Measurements from ENCODE around the gene OPA3. TPM values are rescaled to one million over a fixed set of nuclear protein-coding genes. Genes with fewer than 3 reads are reported as not detected.

OPA3 gene
- total RNA-seq (2022; extraction: Qiagen RNA extraction; ENCODE audit: low read depth), result 12.6 to 17.5 TPM (median 17.0 TPM) in 5 replicates

GRCh38 chr19:45584332-45585157 is at the start of gene OPA3:
Gene OPA3 (minus strand): TSS chr19:45584802. CDS start chr19:45584764, 38 bp downstream.

GRCh38 chr19:45601524-45602374 is 17.1 kb upstream of the OPA3 start, which contains the start of gene GPR4:
Gene GPR4 (minus strand): TSS chr19:45602212. CDS start chr19:45591866, 10,346 bp downstream.

GRCh38 chr19:45506989-45507871 is 77.4 kb downstream of the OPA3 start, which contains the start of gene VASP:
Gene VASP (plus strand): TSS chr19:45507479. CDS start chr19:45507772, 293 bp downstream.

GRCh38 chr19:45498411-45499195 is 86.0 kb downstream of the OPA3 start, which contains the start of gene PPM1N:
Gene PPM1N (plus strand): TSS chr19:45498443. CDS start chr19:45498473, 30 bp downstream.

Other genes with a start within 250 kb of the OPA3 start
- gene KLC3, start 244.1 kb downstream of the OPA3 start, total RNA-seq (2022; extraction: Qiagen RNA extraction; ENCODE audit: low read depth), result 0.50 to 0.83 TPM (median 0.54 TPM) in 5 replicates
- gene ERCC2, start 214.2 kb downstream of the OPA3 start, total RNA-seq (2022; extraction: Qiagen RNA extraction; ENCODE audit: low read depth), result 10.2 to 14.6 TPM (median 13.4 TPM) in 5 replicates
- 30.2 to 35.2 TPM (median 31.0 TPM) in 5 replicates for gene PPP1R13L, start 179.7 kb downstream of the OPA3 start, total RNA-seq (2022; extraction: Qiagen RNA extraction; ENCODE audit: low read depth)
- 40.7 to 56.0 TPM (median 48.7 TPM) in 5 replicates for gene POLR1G, start 178.2 kb downstream of the OPA3 start, total RNA-seq (2022; extraction: Qiagen RNA extraction; ENCODE audit: low read depth)
- gene ERCC1, start 160.9 kb downstream of the OPA3 start, total RNA-seq (2022; extraction: Qiagen RNA extraction; ENCODE audit: low read depth), result 147 to 163 TPM (median 151 TPM) in 5 replicates
- gene FOSB, start 116.8 kb downstream of the OPA3 start, total RNA-seq (2022; extraction: Qiagen RNA extraction; ENCODE audit: low read depth), result 15.1 to 22.9 TPM (median 18.9 TPM) in 5 replicates
- 9.4 to 11.8 TPM (median 10.4 TPM) in 5 replicates for gene RTN2, start 87.8 kb downstream of the OPA3 start, total RNA-seq (2022; extraction: Qiagen RNA extraction; ENCODE audit: low read depth)
- gene PPM1N, start 86.4 kb downstream of the OPA3 start, total RNA-seq (2022; extraction: Qiagen RNA extraction; ENCODE audit: low read depth), result 6.3 to 7.3 TPM (median 6.6 TPM) in 5 replicates
- gene VASP, start 77.3 kb downstream of the OPA3 start, total RNA-seq (2022; extraction: Qiagen RNA extraction; ENCODE audit: low read depth), result 105 to 127 TPM (median 123 TPM) in 5 replicates
- 0.07 to 0.15 TPM (median 0.09 TPM) in 4 of 5 replicates, not detected in the other for gene GPR4, start 17.4 kb upstream of the OPA3 start, total RNA-seq (2022; extraction: Qiagen RNA extraction; ENCODE audit: low read depth)
- gene EML2, start 54.6 kb upstream of the OPA3 start, total RNA-seq (2022; extraction: Qiagen RNA extraction; ENCODE audit: low read depth), result 20.5 to 26.3 TPM (median 23.3 TPM) in 5 replicates
- gene GIPR, start 83.4 kb upstream of the OPA3 start, total RNA-seq (2022; extraction: Qiagen RNA extraction; ENCODE audit: low read depth), result 2.2 to 3.4 TPM (median 2.9 TPM) in 5 replicates
- gene SNRPD2, start 107.2 kb upstream of the OPA3 start, total RNA-seq (2022; extraction: Qiagen RNA extraction; ENCODE audit: low read depth), result 748 to 924 TPM (median 768 TPM) in 5 replicates
- gene QPCTL, start 107.9 kb upstream of the OPA3 start, total RNA-seq (2022; extraction: Qiagen RNA extraction; ENCODE audit: low read depth), result 8.4 to 10.0 TPM (median 9.2 TPM) in 5 replicates
- 9.4 to 12.7 TPM (median 10.2 TPM) in 5 replicates for gene FBXO46, start 146.1 kb upstream of the OPA3 start, total RNA-seq (2022; extraction: Qiagen RNA extraction; ENCODE audit: low read depth)
- 0.06 to 0.07 TPM (median 0.07 TPM) in 3 of 5 replicates, not detected in the others for gene MEIOSIN, start 148.6 kb upstream of the OPA3 start, total RNA-seq (2022; extraction: Qiagen RNA extraction; ENCODE audit: low read depth)
- 19.5 to 36.3 TPM (median 30.2 TPM) in 5 replicates for gene SIX5, start 184.4 kb upstream of the OPA3 start, total RNA-seq (2022; extraction: Qiagen RNA extraction; ENCODE audit: low read depth)
- gene DMPK, start 197.7 kb upstream of the OPA3 start, total RNA-seq (2022; extraction: Qiagen RNA extraction; ENCODE audit: low read depth), result 41.5 to 59.1 TPM (median 51.1 TPM) in 5 replicates
- gene DMWD, start 208.0 kb upstream of the OPA3 start, total RNA-seq (2022; extraction: Qiagen RNA extraction; ENCODE audit: low read depth), result 27.0 to 40.1 TPM (median 36.3 TPM) in 5 replicates
- gene RSPH6A, start 230.5 kb upstream of the OPA3 start, total RNA-seq (2022; extraction: Qiagen RNA extraction; ENCODE audit: low read depth), result 0.03 TPM in 1 of 5 replicates, not detected in the others

Data from A549 treated with DMSO at 1 μM for 4 hours (cell line).